Measurements from ENCODE around the gene ANKRD6.

Gene ANKRD6

GRCh38 chr6:89412071-89413005 is 20.6 kb upstream of the ANKRD6 start, which contains the start of gene RRAGD:
Gene RRAGD, minus strand, starts transcription at chr6:89412273. Its CDS starts 280 bp downstream, at chr6:89411993.
- ChIA-PET CTCF (interaction anchor here (1.2 kb wide), 1 partner anchor 40 kb away, joined by 3 read pairs; no protein-coding TSS in a partner anchor), POLR2A (interaction anchor here (0.6 kb wide), 1 partner anchor 10 kb away, joined by 3 read pairs; no protein-coding TSS in a partner anchor)
- TF ChIP-seq CTCF (IDR thresholded peaks at IDR 0.05; ENCODE audit: insufficient read depth, low read length, missing control alignments) = no peak
- DNase-seq (ENCODE audit: low read depth, low spot score) = no peak
- H3K4me3 ChIP-seq (ENCODE audit: low read depth, low read length) = peak within 1 kb of the TSS; percentile 38

- ChIA-PET CTCF (interaction anchor here (1.1 to 1.2 kb wide), 2 partner anchors 20 to 41 kb away, joined by 3 to 4 read pairs; no protein-coding TSS in a partner anchor), POLR2A (no interaction called here)
- H3K4me3 ChIP-seq (ENCODE audit: low read depth, low read length) = no peak overlapping the region
- no peak for DNase-seq (ENCODE audit: low read depth, low spot score)
- TF ChIP-seq CTCF (IDR thresholded peaks at IDR 0.05; ENCODE audit: insufficient read depth, low read length, missing control alignments) = no peak
Observed at GRCh38 chr6:89413006-89413400, 19.9 kb upstream of the ANKRD6 start.

DNA sequence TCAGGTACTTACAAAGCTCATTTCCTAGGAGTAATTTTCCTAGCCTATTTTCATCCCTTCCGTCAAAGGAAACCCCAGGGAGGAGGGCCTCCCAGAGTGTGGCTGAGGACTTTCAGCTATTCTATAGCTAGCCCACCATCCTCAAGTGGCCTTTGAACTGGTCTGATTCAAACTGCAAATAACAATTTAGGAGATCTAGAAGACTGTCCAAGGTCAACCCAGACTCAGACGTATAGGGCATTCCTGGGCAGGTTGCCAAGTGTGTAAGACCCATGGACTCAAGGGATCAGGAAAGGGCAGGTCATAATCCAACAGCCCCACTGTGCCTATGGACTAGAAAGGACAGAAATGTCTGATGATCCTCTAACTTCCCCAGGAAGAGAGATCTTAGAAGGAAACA is 18.7 kb upstream of the ANKRD6 start:
- no peak overlapping the region for H3K4me3 ChIP-seq (ENCODE audit: low read depth, low read length)
- ChIA-PET POLR2A (no interaction called here), CTCF (interaction anchor here (1.0 to 1.1 kb wide), 2 partner anchors 18 to 42 kb away, joined by 3 to 4 read pairs; no protein-coding TSS in a partner anchor)
- no peak for DNase-seq (ENCODE audit: low read depth, low spot score)
- TF ChIP-seq CTCF (IDR thresholded peaks at IDR 0.05; ENCODE audit: insufficient read depth, low read length, missing control alignments) = no peak

DNA sequence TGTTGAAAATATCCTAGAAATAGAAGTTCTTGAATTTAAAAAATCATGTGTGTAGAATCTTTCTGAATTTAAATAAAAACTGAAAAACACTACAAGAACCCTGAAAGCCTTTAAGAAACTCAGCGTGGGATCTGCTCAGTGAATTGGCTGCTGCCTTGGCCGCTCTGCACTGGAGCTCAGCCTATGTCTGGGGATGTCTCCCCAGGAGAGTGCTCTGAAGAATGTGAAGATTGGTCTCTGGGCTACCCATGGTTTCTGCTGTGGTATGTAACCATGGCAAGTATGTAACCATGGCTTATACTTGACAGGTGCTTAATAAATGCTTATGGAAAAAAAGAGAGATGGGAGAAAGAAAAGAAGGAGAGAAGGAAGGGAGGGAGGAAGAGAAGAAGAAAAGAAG is 17.8 kb upstream of the ANKRD6 start:
- DNase-seq (ENCODE audit: low read depth, low spot score) = no peak

DNA sequence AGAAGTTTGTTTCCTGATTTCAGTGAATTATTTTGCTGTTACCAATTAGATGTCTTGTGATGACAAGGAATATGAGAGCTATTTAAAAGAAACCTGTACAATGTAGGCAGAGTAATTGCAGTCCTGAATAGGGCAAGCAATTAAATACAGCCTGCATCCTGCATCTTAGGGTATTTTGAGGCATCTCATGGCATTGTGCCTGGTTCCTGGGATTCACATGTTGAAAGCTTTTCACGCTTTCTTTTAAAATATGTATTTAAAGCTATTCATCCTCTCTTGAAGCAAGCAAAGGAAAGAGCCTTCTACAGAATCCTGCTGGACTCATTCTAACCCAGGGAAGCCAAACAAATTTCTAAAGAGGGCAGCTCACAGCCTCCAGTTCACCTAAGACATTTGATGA is 16.2 kb upstream of the ANKRD6 start:
- TF ChIP-seq CTCF (IDR thresholded peaks at IDR 0.05; ENCODE audit: insufficient read depth, low read length, missing control alignments) = no peak
- DNase-seq (ENCODE audit: low read depth, low spot score) = no peak
- CTCF ChIA-PET = no interaction called here
- POLR2A ChIA-PET = no interaction called here
- H3K4me3 ChIP-seq (ENCODE audit: low read depth, low read length) = no peak overlapping the region

More for the DNA sequence above, 17.8 kb upstream of the ANKRD6 start:
- CTCF ChIA-PET = interaction anchor here (1.0 to 1.5 kb wide), 2 partner anchors 11 to 43 kb away, joined by 3 read pairs; no protein-coding TSS in a partner anchor
- TF ChIP-seq CTCF (IDR thresholded peaks at IDR 0.05; ENCODE audit: insufficient read depth, low read length, missing control alignments) = no peak
- H3K4me3 ChIP-seq (ENCODE audit: low read depth, low read length) = no peak overlapping the region
- POLR2A ChIA-PET = no interaction called here

All from AG04449 (cell line).